Endothelial cell of umbilical vein (primary cell): ENCODE data around the gene CABYR. TPM values are rescaled to one million over a fixed set of nuclear protein-coding genes. Genes with fewer than 3 reads are reported as not detected.

Experiments used
- BruUV-seq: library from RNA; stranded (reverse); fragments of 400-500 nt; replicated peaks from 2 replicates; lab custom pipeline; 2021; lab: Mats Ljungman, UMichigan
- CTCF ChIA-PET: fragments of 300-600, 350-600 bp; sonication (Branson Sonifier 250); formaldehyde crosslinking; loops from one replicate; lab custom pipeline; 2021; ENCODE audit warnings: antibody characterized with exemption, inconsistent platforms; lab: Charles Lee
- POLR2A ChIA-PET: fragments of 300-600, 350-600 bp; sonication (Branson Sonifier 250); formaldehyde crosslinking; loops from one replicate; lab custom pipeline; 2021; ENCODE audit warnings: antibody characterized with exemption, inconsistent platforms; lab: Charles Lee
- DNase-seq: peaks from one replicate; pipeline ENCODE4 v3.0.0-alpha.2; 2011; ENCODE audit warnings: low read depth, low spot score
- FAIRE-seq: peaks from 2 replicates; lab custom pipeline; 2011; peaks lifted over from hg19 to GRCh38; lab: Jason Lieb, UNC
- H2AFZ ChIP-seq: 2 replicates; pipeline ENCODE4 v1.6.0; 2012; ENCODE audit warnings: low read depth, low read length, control low read depth, inconsistent platforms
- H3K27ac ChIP-seq: 2 replicates; pipeline ENCODE4 v1.5.1; 2011; ENCODE audit warnings: low read depth, mild to moderate bottlenecking, control low read depth, low read length, moderate library complexity; ENCODE audit not compliant: insufficient read depth
- H3K27me3 ChIP-seq, 2 experiments: 2 replicates each; pipeline versions ENCODE4 v1.6.0 to v1.6.1; 2011; ENCODE audit warnings: low read length in 2 of 2, mixed read lengths in 1 of 2; ENCODE audit not compliant: control insufficient read depth in 2 of 2, insufficient read depth in 2 of 2
- H3K36me3 ChIP-seq, 2 experiments: 2 replicates in 1 of 2; 3 replicates in 1 of 2; pipeline ENCODE4 v1.5.1; 2011; ENCODE audit warnings: low read length in 2 of 2, mild to moderate bottlenecking in 1 of 2, moderate library complexity in 1 of 2; ENCODE audit not compliant: control insufficient read depth in 2 of 2, insufficient read depth in 2 of 2; ENCODE audit errors: extremely low read depth in 1 of 2
- H3K4me1 ChIP-seq: 3 replicates; pipeline ENCODE4 v1.5.1; 2011; ENCODE audit warnings: mild to moderate bottlenecking, low read length; ENCODE audit not compliant: control insufficient read depth, insufficient read depth; ENCODE audit errors: extremely low read depth
- H3K4me2 ChIP-seq: 2 replicates; pipeline ENCODE4 v1.6.1; 2011; ENCODE audit warnings: low read length, control low read depth, mixed read lengths; ENCODE audit not compliant: insufficient read depth
- H3K4me3 ChIP-seq, 3 experiments: fragments of 200-600 bp in 1 of 3; sonication (generic), shearing (Covaris generic) in 1 of 3; replicated peaks in 1 of 3; 2 replicates each; pipeline ENCODE4 v1.5.1; 2011 to 2016; ENCODE audit warnings: control low read depth in 3 of 3, low read length in 3 of 3, mild to moderate bottlenecking in 2 of 3, inconsistent platforms in 1 of 3, low read depth in 1 of 3, moderate library complexity in 1 of 3; ENCODE audit not compliant: insufficient read depth in 1 of 3
- H3K79me2 ChIP-seq: 2 replicates; pipeline ENCODE4 v1.6.0; 2012; ENCODE audit warnings: low read length, inconsistent platforms; ENCODE audit not compliant: control insufficient read depth, insufficient read depth
- H3K9ac ChIP-seq: replicated peaks from 2 replicates; pipeline ENCODE3; 2011; ENCODE audit warnings: low read length, control low read depth; ENCODE audit not compliant: insufficient read depth; ENCODE audit errors: extremely low read depth
- H3K9me1 ChIP-seq: replicated peaks from 3 replicates; pipeline ENCODE4 v1.6.0; 2011; ENCODE audit warnings: mild to moderate bottlenecking, low read length; ENCODE audit not compliant: control insufficient read depth, insufficient read depth; ENCODE audit errors: extremely low read depth
- H3K9me3 ChIP-seq: replicated peaks from 2 replicates; pipeline ENCODE4 v1.5.1; 2012; ENCODE audit warnings: low read length, inconsistent platforms; ENCODE audit not compliant: control insufficient read depth, insufficient read depth
- H4K20me1 ChIP-seq: replicated peaks from 2 replicates; pipeline ENCODE3; 2011; ENCODE audit warnings: mild to moderate bottlenecking, low read length; ENCODE audit not compliant: control insufficient read depth, insufficient read depth; ENCODE audit errors: extremely low read depth
- EZH2 ChIP-seq: IDR thresholded peaks from 2 replicates; pipeline ENCODE4 v1.6.1; 2012; ENCODE audit warnings: borderline replicate concordance, low read depth, mild to moderate bottlenecking, moderate library complexity, low read length, inconsistent platforms; ENCODE audit not compliant: severe bottlenecking
- FOS ChIP-seq: IDR thresholded peaks from 2 replicates; pipeline ENCODE4 v1.6.1; 2011; ENCODE audit warnings: mild to moderate bottlenecking, low read length, moderate library complexity, borderline replicate concordance; ENCODE audit not compliant: insufficient read depth
- GATA2 ChIP-seq: IDR thresholded peaks from 2 replicates; pipeline ENCODE4 v1.7.0; 2011; ENCODE audit warnings: low read depth, mild to moderate bottlenecking, moderate library complexity, mixed read lengths, low read length; ENCODE audit not compliant: insufficient read length, insufficient read depth
- JUN ChIP-seq: IDR thresholded peaks from 2 replicates; pipeline ENCODE4 v1.6.1; 2011; ENCODE audit warnings: borderline replicate concordance, low read depth; ENCODE audit not compliant: insufficient read length, insufficient read depth
- MYC ChIP-seq: IDR thresholded peaks from one replicate; pipeline ENCODE4 v1.6.1; 2011; ENCODE audit warnings: mild to moderate bottlenecking, low read depth, low read length
- POLR2A ChIP-seq: IDR thresholded peaks from 2 replicates; pipeline ENCODE4 v1.6.1; 2012; ENCODE audit warnings: low read depth, mild to moderate bottlenecking, control low read depth, low read length
- POLR2AphosphoS5 ChIP-seq: IDR thresholded peaks from 2 replicates; pipeline ENCODE4 v1.6.1; 2012; ENCODE audit warnings: low read depth, mild to moderate bottlenecking, control low read depth, low read length, moderate library complexity; ENCODE audit not compliant: insufficient read depth
- dilution Hi-C: fragments of 300-500 bp; cut with MboI; formaldehyde crosslinking; loops from one replicate; pipeline ENCODE4 v1.15.0; 2019; ENCODE audit warnings: low sequenced_read_pairs; ENCODE audit not compliant: extremely low pct_ligation_motif_present
- intact Hi-C: fragments of 100-400 bp; cut with micrococcal nuclease; formaldehyde crosslinking; loops from one replicate; pipeline ENCODE4 v1.10.0; 2022
- polyA plus RNA-seq, 4 experiments: library from polyadenylated mRNA; depleted of rRNA in 3 of 4; stranded (reverse) in 3 of 4; unstranded in 1 of 4; fragments of >200 nt; gene quantifications; 2 replicates each; pipeline versions ENCODE4 v1.2.1 to v1.2.3, GENCODE V29; 2011 to 2012; ENCODE audit warnings: missing spikeins in 1 of 4
- total RNA-seq: library from RNA; stranded (reverse); gene quantifications from 2 replicates; pipeline ENCODE4 v1.2.3, GENCODE V29; 2021
- TF ChIP-seq, protein P1 (sequence below): IDR thresholded peaks from 2 replicates; pipeline ENCODE4 v1.6.1; 2011; ENCODE audit not compliant: insufficient read depth, insufficient read length
- TF ChIP-seq, protein P2 (sequence below), 2 donors: IDR thresholded peaks; 1 replicate in 1 of 2; 2 replicates in 1 of 2; pipeline ENCODE4 v1.5.1; 2011; ENCODE audit warnings: low read length in 2 of 2, mild to moderate bottlenecking in 2 of 2, moderate library complexity in 2 of 2, control low read depth in 1 of 2, inconsistent platforms in 1 of 2, low read depth in 1 of 2; ENCODE audit not compliant: insufficient read depth in 1 of 2; ENCODE audit errors: extremely low read depth in 1 of 2

Gene CABYR
- total and polyA plus RNA-seq, 2 donors (not counting 3 experiments of a cell fraction or from before 2014, with no cell fraction given): 3.9 to 8.9 TPM

DNA sequence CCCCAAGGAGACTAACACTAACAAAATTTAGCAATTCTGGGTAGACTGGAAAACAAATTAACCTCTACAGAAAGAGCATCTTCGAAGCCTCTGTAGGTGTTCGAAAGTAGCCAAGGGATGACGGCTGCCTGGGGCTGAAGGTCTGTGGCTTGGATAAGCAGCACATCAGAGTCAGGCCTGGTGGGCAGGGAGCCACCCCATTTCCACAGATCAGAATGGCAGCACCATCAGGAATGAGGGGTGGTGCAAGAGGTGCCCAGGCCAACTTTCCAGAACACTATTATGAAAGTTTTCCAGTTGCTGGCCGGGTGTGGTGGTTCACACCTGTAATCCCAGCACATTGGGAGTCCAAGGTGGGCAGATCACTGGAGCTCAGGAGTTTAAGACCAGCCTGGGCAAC, 57.9 kb downstream of the CABYR start:
- CTCF ChIA-PET: interaction anchor here (0.6 to 1.0 kb wide), 2 partner anchors 20 to 150 kb away, joined by 3 read pairs; no protein-coding TSS in a partner anchor
- no TSS peak for BruUV-seq
- dilution Hi-C loops: no loop called here

DNA sequence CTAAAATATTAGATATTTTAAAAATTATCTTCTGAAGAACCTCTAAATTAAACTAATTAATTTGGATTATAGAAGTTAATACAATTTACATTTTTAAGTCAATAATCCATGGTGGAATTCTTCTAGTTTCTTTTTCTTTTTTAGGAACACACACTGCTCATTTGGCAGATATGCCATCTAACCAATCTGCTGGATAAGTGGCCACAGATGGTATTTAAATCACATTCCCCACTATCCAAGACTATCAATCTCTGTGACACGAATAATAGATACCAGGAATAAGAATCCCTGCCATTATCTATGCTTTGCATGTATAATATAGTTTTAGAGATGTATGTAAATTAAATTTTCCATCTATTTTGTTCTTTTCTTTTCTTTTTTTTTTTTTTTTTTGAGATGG, 58.5 kb downstream of the CABYR start:
- H3K36me3 ChIP-seq: no peaks in the 10 kb centered on the region
- no peaks in the 10 kb centered on the region for H3K79me2 ChIP-seq
- H4K20me1 ChIP-seq: no peaks in the 10 kb centered on the region
- H3K27me3 ChIP-seq: no peaks in the 10 kb centered on the region
- intact Hi-C loops: no loop called here
- no peak overlapping the region for H3K4me3 ChIP-seq
- no peaks in the 10 kb centered on the region for H3K9me1 ChIP-seq
- dilution Hi-C loops: no loop called here
- TF ChIP-seq POLR2AphosphoS5 (no peak), JUN (no peak), FOS (no peak), MYC (no peak), POLR2A (no peak), EZH2 (no peak), GATA2 (no peak)
- TF ChIP-seq, protein P1, sequence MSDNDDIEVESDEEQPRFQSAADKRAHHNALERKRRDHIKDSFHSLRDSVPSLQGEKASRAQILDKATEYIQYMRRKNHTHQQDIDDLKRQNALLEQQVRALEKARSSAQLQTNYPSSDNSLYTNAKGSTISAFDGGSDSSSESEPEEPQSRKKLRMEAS: no peak
- TF ChIP-seq, protein P2, sequence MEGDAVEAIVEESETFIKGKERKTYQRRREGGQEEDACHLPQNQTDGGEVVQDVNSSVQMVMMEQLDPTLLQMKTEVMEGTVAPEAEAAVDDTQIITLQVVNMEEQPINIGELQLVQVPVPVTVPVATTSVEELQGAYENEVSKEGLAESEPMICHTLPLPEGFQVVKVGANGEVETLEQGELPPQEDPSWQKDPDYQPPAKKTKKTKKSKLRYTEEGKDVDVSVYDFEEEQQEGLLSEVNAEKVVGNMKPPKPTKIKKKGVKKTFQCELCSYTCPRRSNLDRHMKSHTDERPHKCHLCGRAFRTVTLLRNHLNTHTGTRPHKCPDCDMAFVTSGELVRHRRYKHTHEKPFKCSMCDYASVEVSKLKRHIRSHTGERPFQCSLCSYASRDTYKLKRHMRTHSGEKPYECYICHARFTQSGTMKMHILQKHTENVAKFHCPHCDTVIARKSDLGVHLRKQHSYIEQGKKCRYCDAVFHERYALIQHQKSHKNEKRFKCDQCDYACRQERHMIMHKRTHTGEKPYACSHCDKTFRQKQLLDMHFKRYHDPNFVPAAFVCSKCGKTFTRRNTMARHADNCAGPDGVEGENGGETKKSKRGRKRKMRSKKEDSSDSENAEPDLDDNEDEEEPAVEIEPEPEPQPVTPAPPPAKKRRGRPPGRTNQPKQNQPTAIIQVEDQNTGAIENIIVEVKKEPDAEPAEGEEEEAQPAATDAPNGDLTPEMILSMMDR (IDR thresholded peaks at IDR 0.05; ENCODE audit: extremely low read depth in 1 of 2, insufficient read depth in 1 of 2, low read depth in 1 of 2, low read length in 2 of 2): no peak
- H3K27ac ChIP-seq: no peak overlapping the region
- no peak overlapping the region for H3K9ac ChIP-seq
- ChIA-PET POLR2A (no interaction called here), CTCF (interaction anchor here (1.0 kb wide), 1 partner anchor 20 kb away, joined by 3 read pairs; no protein-coding TSS in a partner anchor)
- no peak overlapping the region for H2AFZ ChIP-seq
- H3K9me3 ChIP-seq: no peaks in the 10 kb centered on the region
- no peak for FAIRE-seq
- no peaks in the 10 kb centered on the region for H3K4me1 ChIP-seq
- no peak overlapping the region for H3K4me2 ChIP-seq
- DNase-seq: no peak
- no TSS peak for BruUV-seq

More for the DNA sequence above, 57.9 kb downstream of the CABYR start:
- H3K9ac ChIP-seq: no peak overlapping the region
- no peak for TF ChIP-seq MYC
- TF ChIP-seq FOS: no peak
- TF ChIP-seq, protein P1: no peak
- TF ChIP-seq GATA2: no peak
- intact Hi-C loops: no loop called here
- H2AFZ ChIP-seq: no peak overlapping the region
- no peak overlapping the region for H3K27ac ChIP-seq
- H3K79me2 ChIP-seq: no peaks in the 10 kb centered on the region
- no peaks in the 10 kb centered on the region for H3K4me1 ChIP-seq
- no peaks in the 10 kb centered on the region for H4K20me1 ChIP-seq
- H3K27me3 ChIP-seq: no peaks in the 10 kb centered on the region
- H3K36me3 ChIP-seq: no peaks in the 10 kb centered on the region
- POLR2A ChIA-PET: no interaction called here
- H3K9me3 ChIP-seq: no peaks in the 10 kb centered on the region
- no peak for FAIRE-seq
- H3K4me2 ChIP-seq: no peak overlapping the region
- H3K9me1 ChIP-seq: no peaks in the 10 kb centered on the region
- no peak for DNase-seq
- H3K4me3 ChIP-seq: no peak overlapping the region
